SK-N-SH treated with all-trans-retinoic acid at 6 μM for 48 hours (cell line): ENCODE results near the gene FRMD4A.

Experiments
- ATAC-seq: fragments of 200-7000 bp; cut with Tn5 transposase; 3 replicates; pipeline ENCODE4 v1.9.1; 2020; ENCODE audit warnings: mild to moderate bottlenecking, moderate library complexity
- ARNTL ChIP-seq: fragments of 450-650 bp; formaldehyde crosslinking; IDR thresholded peaks from 2 replicates; pipeline ENCODE4 v1.5.0; 2020; ENCODE audit warnings: low read depth, mild to moderate bottlenecking, moderate library complexity, borderline replicate concordance
- CSRNP3 ChIP-seq: fragments of 250-450 bp; sonication (Bioruptor Pico); IDR thresholded peaks from 2 replicates; pipeline ENCODE4 v1.5.1; 2021; ENCODE audit warnings: mild to moderate bottlenecking, moderate library complexity
- GLIS3 ChIP-seq: fragments of 250-450 bp; sonication (Bioruptor Pico); IDR thresholded peaks from 2 replicates; pipeline ENCODE4 v1.5.0; 2020; ENCODE audit warnings: mild to moderate bottlenecking, moderate library complexity
- ISL1 ChIP-seq: fragments of 250-450 bp; sonication (Bioruptor Pico); IDR thresholded peaks from 2 replicates; pipeline ENCODE4 v2.1.2; 2022; ENCODE audit warnings: mild to moderate bottlenecking, moderate library complexity
- OSR1 ChIP-seq: fragments of 250-450 bp; sonication (Bioruptor Pico); IDR thresholded peaks from 2 replicates; pipeline ENCODE4 v1.8.0; 2022; ENCODE audit warnings: moderate library complexity, mild to moderate bottlenecking, inconsistent platforms
- POU6F1 ChIP-seq: fragments of 250-450 bp; sonication (Bioruptor Pico); IDR thresholded peaks from 2 replicates; pipeline ENCODE4 v1.8.0; 2021; ENCODE audit warnings: low read depth, mild to moderate bottlenecking, moderate library complexity, borderline replicate concordance
- PPARA ChIP-seq: fragments of 250-450 bp; sonication (Bioruptor Pico); IDR thresholded peaks from 2 replicates; pipeline ENCODE4 v1.5.0; 2020; ENCODE audit warnings: mild to moderate bottlenecking, borderline replicate concordance
- SNAI2 ChIP-seq: fragments of 250-450 bp; sonication (Bioruptor Pico); IDR thresholded peaks from 2 replicates; pipeline ENCODE4 v1.5.0; 2020; ENCODE audit warnings: mild to moderate bottlenecking, moderate library complexity
- TCF4 ChIP-seq: fragments of 250-450 bp; sonication (Bioruptor Pico); IDR thresholded peaks from 2 replicates; pipeline ENCODE4 v1.8.0; 2021; ENCODE audit warnings: mild to moderate bottlenecking, moderate library complexity, borderline replicate concordance
- TOX ChIP-seq: fragments of 250-450 bp; sonication (Bioruptor Pico); IDR thresholded peaks from 2 replicates; pipeline ENCODE4 v1.8.0; 2021; ENCODE audit warnings: mild to moderate bottlenecking, moderate library complexity, borderline replicate concordance
- TSHZ2 ChIP-seq: fragments of 250-450 bp; sonication (Bioruptor Pico); IDR thresholded peaks from 2 replicates; pipeline ENCODE4 v1.5.0; 2020; ENCODE audit warnings: mild to moderate bottlenecking, moderate library complexity
- ZFP3 ChIP-seq: fragments of 250-450 bp; sonication (Bioruptor Pico); IDR thresholded peaks from 2 replicates; pipeline ENCODE4 v1.5.0; 2020; ENCODE audit warnings: mild to moderate bottlenecking, moderate library complexity
- ZFP30 ChIP-seq: fragments of 450-650 bp; formaldehyde crosslinking; IDR thresholded peaks from 2 replicates; pipeline ENCODE4 v1.5.0; 2022; ENCODE audit warnings: mild to moderate bottlenecking, moderate library complexity
- ZNF565 ChIP-seq: fragments of 450-650 bp; formaldehyde crosslinking; conservative IDR thresholded peaks from 2 replicates; pipeline ENCODE4 v1.5.0; 2020; ENCODE audit warnings: low read depth, mild to moderate bottlenecking, moderate library complexity
- ZNF70 ChIP-seq: fragments of 450-650 bp; formaldehyde crosslinking; IDR thresholded peaks from 2 replicates; pipeline ENCODE4 v1.5.0; 2020; ENCODE audit warnings: mild to moderate bottlenecking, moderate library complexity
- TF ChIP-seq, protein P1 (sequence below): fragments of 250-450 bp; sonication (Bioruptor Pico); IDR thresholded peaks from 2 replicates; pipeline ENCODE4 v1.8.0; 2020; ENCODE audit warnings: mild to moderate bottlenecking, moderate library complexity, borderline replicate concordance

FRMD4A gene

GRCh38 chr10:13650961-13651360 lies 679.8 kb downstream of the FRMD4A start:
- TF ChIP-seq CSRNP3 (CRISPR knock-in tag) (no peak), ISL1 (CRISPR knock-in tag) (no peak), TCF4 (CRISPR knock-in tag) (no peak), GLIS3 (CRISPR knock-in tag) (no peak)
- ATAC-seq: no peak

DNA sequence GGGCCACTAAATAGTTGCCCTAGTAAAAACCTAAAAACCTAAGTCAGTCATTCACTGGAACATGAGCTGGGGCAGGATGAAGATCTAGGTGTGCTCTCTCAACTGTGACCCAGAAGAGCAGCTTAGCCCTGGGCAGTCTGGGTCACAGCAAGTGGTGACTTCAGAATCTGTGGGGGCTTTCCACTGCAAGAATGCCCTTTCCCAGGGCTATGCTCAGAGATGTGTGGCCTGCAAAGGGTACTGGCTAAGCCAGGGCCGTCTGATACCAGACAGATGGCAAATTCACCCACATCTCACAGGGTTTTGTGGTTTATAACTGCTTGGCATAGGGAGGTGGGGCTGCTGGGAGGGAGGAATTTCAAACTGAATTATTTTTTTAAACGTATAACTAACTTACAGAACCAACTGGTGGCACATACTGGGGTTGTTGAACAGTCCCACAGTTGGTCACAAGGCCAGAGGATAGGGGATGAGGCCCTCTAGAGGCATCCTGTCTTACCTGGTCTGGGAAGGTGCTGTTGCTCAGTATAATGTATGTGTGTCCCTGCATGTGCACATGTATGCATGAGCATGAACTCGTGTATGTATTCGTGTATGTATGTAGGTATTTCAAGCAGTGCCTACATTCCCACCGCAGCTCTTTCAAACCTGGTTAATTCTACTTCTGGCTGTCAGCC lies 680.7 kb downstream of the FRMD4A start:
- no peak for TF ChIP-seq TOX (CRISPR knock-in tag)
- TF ChIP-seq CSRNP3 (CRISPR knock-in tag): no peak
- TF ChIP-seq POU6F1: no peak
- TF ChIP-seq ZNF565: no peak
- no peak for TF ChIP-seq ZFP30
- TF ChIP-seq, protein P1, sequence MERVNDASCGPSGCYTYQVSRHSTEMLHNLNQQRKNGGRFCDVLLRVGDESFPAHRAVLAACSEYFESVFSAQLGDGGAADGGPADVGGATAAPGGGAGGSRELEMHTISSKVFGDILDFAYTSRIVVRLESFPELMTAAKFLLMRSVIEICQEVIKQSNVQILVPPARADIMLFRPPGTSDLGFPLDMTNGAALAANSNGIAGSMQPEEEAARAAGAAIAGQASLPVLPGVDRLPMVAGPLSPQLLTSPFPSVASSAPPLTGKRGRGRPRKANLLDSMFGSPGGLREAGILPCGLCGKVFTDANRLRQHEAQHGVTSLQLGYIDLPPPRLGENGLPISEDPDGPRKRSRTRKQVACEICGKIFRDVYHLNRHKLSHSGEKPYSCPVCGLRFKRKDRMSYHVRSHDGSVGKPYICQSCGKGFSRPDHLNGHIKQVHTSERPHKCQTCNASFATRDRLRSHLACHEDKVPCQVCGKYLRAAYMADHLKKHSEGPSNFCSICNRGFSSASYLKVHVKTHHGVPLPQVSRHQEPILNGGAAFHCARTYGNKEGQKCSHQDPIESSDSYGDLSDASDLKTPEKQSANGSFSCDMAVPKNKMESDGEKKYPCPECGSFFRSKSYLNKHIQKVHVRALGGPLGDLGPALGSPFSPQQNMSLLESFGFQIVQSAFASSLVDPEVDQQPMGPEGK (CRISPR knock-in tag): no peak
- TF ChIP-seq TCF4 (CRISPR knock-in tag): no peak
- no peak for TF ChIP-seq OSR1 (CRISPR knock-in tag)
- no peak for TF ChIP-seq ARNTL (CRISPR knock-in tag)
- ATAC-seq: no peak

- no peak for ATAC-seq
- TF ChIP-seq SNAI2: no peak
- no peak for TF ChIP-seq PPARA (CRISPR knock-in tag)
- TF ChIP-seq POU6F1: no peak
- TF ChIP-seq OSR1 (CRISPR knock-in tag): no peak
- TF ChIP-seq GLIS3 (CRISPR knock-in tag): no peak
- TF ChIP-seq ZNF70 (CRISPR knock-in tag): no peak
- no peak for TF ChIP-seq ZFP30
- TF ChIP-seq ISL1 (CRISPR knock-in tag): no peak
- TF ChIP-seq TSHZ2 (CRISPR knock-in tag): no peak
- TF ChIP-seq ZFP3 (CRISPR knock-in tag): no peak
- TF ChIP-seq TCF4 (CRISPR knock-in tag): no peak
- TF ChIP-seq, all 23 proteins: peak for 0
These were observed 682.3 kb downstream of the FRMD4A start for GRCh38 chr10:13648425-13648824.
